Measurements from ENCODE around the gene PTPRN2.

GRCh38 chr7:157652161-157652953, 935.3 kb downstream of the PTPRN2 start:
- TF ChIP-seq, protein P1, sequence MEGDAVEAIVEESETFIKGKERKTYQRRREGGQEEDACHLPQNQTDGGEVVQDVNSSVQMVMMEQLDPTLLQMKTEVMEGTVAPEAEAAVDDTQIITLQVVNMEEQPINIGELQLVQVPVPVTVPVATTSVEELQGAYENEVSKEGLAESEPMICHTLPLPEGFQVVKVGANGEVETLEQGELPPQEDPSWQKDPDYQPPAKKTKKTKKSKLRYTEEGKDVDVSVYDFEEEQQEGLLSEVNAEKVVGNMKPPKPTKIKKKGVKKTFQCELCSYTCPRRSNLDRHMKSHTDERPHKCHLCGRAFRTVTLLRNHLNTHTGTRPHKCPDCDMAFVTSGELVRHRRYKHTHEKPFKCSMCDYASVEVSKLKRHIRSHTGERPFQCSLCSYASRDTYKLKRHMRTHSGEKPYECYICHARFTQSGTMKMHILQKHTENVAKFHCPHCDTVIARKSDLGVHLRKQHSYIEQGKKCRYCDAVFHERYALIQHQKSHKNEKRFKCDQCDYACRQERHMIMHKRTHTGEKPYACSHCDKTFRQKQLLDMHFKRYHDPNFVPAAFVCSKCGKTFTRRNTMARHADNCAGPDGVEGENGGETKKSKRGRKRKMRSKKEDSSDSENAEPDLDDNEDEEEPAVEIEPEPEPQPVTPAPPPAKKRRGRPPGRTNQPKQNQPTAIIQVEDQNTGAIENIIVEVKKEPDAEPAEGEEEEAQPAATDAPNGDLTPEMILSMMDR (conservative IDR thresholded peaks at IDR 0.05; ENCODE audit: low read depth, low read length), result no peak
- TF ChIP-seq EZH2 (IDR thresholded peaks at IDR 0.05; ENCODE audit: borderline replicate concordance, low read depth, low read length, poor library complexity, severe bottlenecking), result no peak

Measured in A673 (cell line).